Adrenal gland (tissue), 12 donors: ENCODE data around the gene ERC2. TPM values are rescaled to one million over a fixed set of nuclear protein-coding genes. Genes with fewer than 3 reads are reported as not detected.

ENCODE experiments used
- DNase-seq, 7 donors: peaks; one replicate each; pipeline ENCODE4 v3.0.0-alpha.2; 2019 to 2020
- H3K27ac ChIP-seq, 5 donors: fragments of 200-600 bp; sonication (generic) in 4 of 5; 1 replicate in 3 of 5; 2 replicates in 2 of 5; pipeline versions ENCODE4 v1.5.1 to v1.8.0; 2016 to 2020; ENCODE audit warnings: mild to moderate bottlenecking in 1 of 5
- H3K27me3 ChIP-seq: fragments of 200-600 bp; 2 replicates; pipeline ENCODE4 v1.8.0; 2021
- H3K36me3 ChIP-seq, 2 donors: fragments of 200-600 bp; replicated peaks in 1 of 2; 1 replicate in 1 of 2; 2 replicates in 1 of 2; pipeline versions ENCODE4 v1.5.1 to v1.8.0; 2018 to 2022
- H3K4me1 ChIP-seq, 2 donors: fragments of 200-600 bp; replicated peaks in 1 of 2; 1 replicate in 1 of 2; 2 replicates in 1 of 2; pipeline versions ENCODE4 v1.5.1 to v1.8.0; 2018 to 2021
- H3K4me3 ChIP-seq, 4 donors: fragments of 200-600 bp; sonication (generic) in 3 of 4; one replicate each; pipeline ENCODE4 v1.5.1; 2016 to 2018
- H3K9me3 ChIP-seq, 3 donors: fragments of 200-600 bp; sonication (generic) in 1 of 3; replicated peaks in 1 of 3; 1 replicate in 2 of 3; 2 replicates in 1 of 3; pipeline versions ENCODE4 v1.5.1 to v1.8.0; 2016 to 2021
- CTCF ChIP-seq, 6 experiments: fragments of 450-650 bp in 4 of 6; fragments of 200-600 bp in 2 of 6; sonication (generic) in 1 of 6; IDR thresholded peaks; 1 replicate in 5 of 6; 2 replicates in 1 of 6; pipeline versions ENCODE4 v1.5.1 to v1.8.0; 2016 to 2021; ENCODE audit warnings: antibody characterized with exemption in 6 of 6, mild to moderate bottlenecking in 2 of 6, moderate library complexity in 1 of 6
- POLR2A ChIP-seq, 2 donors: fragments of 450-650 bp; IDR thresholded peaks; one replicate each; pipeline ENCODE4 v1.6.1; 2017; ENCODE audit warnings: antibody characterized with exemption in 2 of 2, mild to moderate bottlenecking in 2 of 2, moderate library complexity in 1 of 2
- WGBS, 4 donors: extraction: QIAGEN DNeasy Blood & Tissue Kit in 2 of 4; methylation state at CpG; one replicate each; pipeline versions ENCODE4 v1.1.5 to v1.1.7; 2013 to 2017; 5-methylcytosine and 5-hydroxymethylcytosine counted together
- intact Hi-C, 2 donors: fragments of 100-400 bp; cut with DNase I; formaldehyde crosslinking; loops; one replicate each; pipeline versions ENCODE4 v1.14.1 to v1.15.0; 2022 to 2023
- polyA plus RNA-seq, 3 donors: library from polyadenylated mRNA; stranded (reverse); fragments of 200-250 nt in 2 of 3; fragments of 350-450 nt in 1 of 3; fragmentation: Illumina TruSeq in 1 of 3; extraction: RNeasy Lipid Tissue Mini Kit (QIAGEN cat#74804) in 1 of 3; gene quantifications; one replicate each; pipeline ENCODE4 v1.2.3, GENCODE V29; 2013 to 2014
- total RNA-seq, 9 donors: library from RNA; depleted of rRNA in 4 of 9; stranded (reverse); fragments of >200 nt in 4 of 9; fragments of 120-200 nt in 1 of 9; fragmentation: NEBNext Ultra II Directional in 1 of 9; extraction: Animal tissue kit (Norgen Biotek cat#: 25700) in 1 of 9; gene quantifications; one replicate each; pipeline versions ENCODE4 v1.1.0 to v1.2.4, GENCODE V29; 2013 to 2023
- donor health status: healthy with polysubstance abuse.
- donor health status: Bipolar disorder and iron deficiency.
- donor health status: DM: yes; HTN: yes; CAD: no.
- donor health status: DM: no; HTN: no; CAD: no.
- donor health status: DM: no; HTN: no; CAD: no.
- donor health status: DM: yes; HTN: yes; CAD: no.

Gene ERC2
- total and polyA plus RNA-seq, 12 donors: 0.47 to 5.8 (median 1.5) TPM

GRCh38 chr3:55622116-55622515 is 846.2 kb downstream of the ERC2 start:
- intact Hi-C loops: no loop called here
- DNase-seq: no peak
- WGBS, 4 donors: 90 to 93% (median 92%) methylated on average over 3 of the region's 3 CpGs

GRCh38 chr3:55621648-55622047 is 846.6 kb downstream of the ERC2 start:
- Histone ChIP-seq H3K27me3 (no peaks in the 10 kb centered on the region), H3K4me1 (no peaks in the 10 kb centered on the region), H3K4me3 (no peak overlapping the region), H3K27ac (no peak overlapping the region), H3K9me3 (no peaks in the 10 kb centered on the region), H3K36me3 (no peaks in the 10 kb centered on the region)
- DNase-seq: no peak
- 91 to 98% (median 94%) methylated on average over 2 of the region's 2 CpGs for WGBS, 4 donors
- TF ChIP-seq POLR2A (IDR thresholded peaks at IDR 0.05): no peak
- TF ChIP-seq CTCF (IDR thresholded peaks at IDR 0.05): no peak
- intact Hi-C loops: no loop called here

More at GRCh38 chr3:55622116-55622515, 846.2 kb downstream of the ERC2 start:
- Histone ChIP-seq H3K36me3 (no peaks in the 10 kb centered on the region), H3K4me3 (no peak overlapping the region), H3K4me1 (no peaks in the 10 kb centered on the region), H3K27me3 (no peaks in the 10 kb centered on the region), H3K27ac (no peak overlapping the region), H3K9me3 (no peaks in the 10 kb centered on the region)
- TF ChIP-seq CTCF (IDR thresholded peaks at IDR 0.05) (no peak), POLR2A (IDR thresholded peaks at IDR 0.05) (no peak)

DNA sequence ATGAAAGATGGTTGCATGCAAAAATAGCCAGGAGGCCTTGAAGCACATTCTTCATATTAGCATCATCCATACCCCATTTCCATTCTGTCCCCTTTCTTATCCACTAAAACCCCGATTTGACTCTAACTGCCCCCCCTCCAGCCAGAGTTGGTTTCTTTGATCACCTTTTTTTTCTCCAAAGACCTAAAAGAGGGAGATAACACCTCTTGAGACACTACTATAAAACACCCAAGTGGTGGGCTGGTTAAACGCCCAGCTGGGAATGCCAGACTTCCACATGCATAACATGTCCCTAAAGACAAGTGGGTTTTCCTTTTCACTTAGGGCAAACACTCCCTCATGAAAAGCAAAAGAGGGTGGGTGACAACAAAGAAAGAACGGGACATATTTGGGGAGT is 847.2 kb downstream of the ERC2 start:
- H3K36me3 ChIP-seq: no peaks in the 10 kb centered on the region
- H3K4me3 ChIP-seq: no peak overlapping the region
- H3K27ac ChIP-seq: no peak overlapping the region
- intact Hi-C loops: no loop called here
- no peaks in the 10 kb centered on the region for H3K9me3 ChIP-seq
- WGBS, 4 donors: 60 to 79% (median 67%) methylated on average over 3 of the region's 3 CpGs
- H3K27me3 ChIP-seq: no peaks in the 10 kb centered on the region
- DNase-seq: no peak
- H3K4me1 ChIP-seq: no peaks in the 10 kb centered on the region
- no peak for TF ChIP-seq POLR2A (IDR thresholded peaks at IDR 0.05)
- TF ChIP-seq CTCF (IDR thresholded peaks at IDR 0.05): no peak

GRCh38 chr3:55620351-55621025 is 847.8 kb downstream of the ERC2 start:
- Histone ChIP-seq H3K9me3 (no peaks in the 10 kb centered on the region), H3K27me3 (no peaks in the 10 kb centered on the region), H3K4me3 (no peak overlapping the region), H3K36me3 (no peaks in the 10 kb centered on the region), H3K4me1 (no peaks in the 10 kb centered on the region), H3K27ac (no peak overlapping the region)
- no peak for DNase-seq
- TF ChIP-seq POLR2A (IDR thresholded peaks at IDR 0.05) (no peak), CTCF (IDR thresholded peaks at IDR 0.05) (no peak)
- 70 to 73% (median 72%) methylated on average over 12 of the region's 12 CpGs for WGBS, 4 donors
- intact Hi-C loops: no loop called here
